Fibroblast of villous mesenchyme (primary cell): ENCODE results near the gene SNTB2. TPM values are rescaled to one million over a fixed set of nuclear protein-coding genes. Genes with fewer than 3 reads are reported as not detected.

Source experiments
- DNase-seq: peaks from one replicate; pipeline ENCODE4 v3.0.0-alpha.2; 2010; ENCODE audit warnings: low read depth
- H3K4me3 ChIP-seq: 2 replicates; pipeline ENCODE4 v1.5.1; 2011; ENCODE audit warnings: low read depth, mild to moderate bottlenecking, low read length
- total RNA-seq: library from RNA; depleted of rRNA; stranded (reverse); fragments of >200 nt; gene quantifications from 2 replicates; pipeline ENCODE4 v1.2.3, GENCODE V29; 2012
- TF ChIP-seq, protein P1 (sequence below): IDR thresholded peaks from 2 replicates; pipeline ENCODE4 v1.5.1; 2012; ENCODE audit warnings: low read depth, mild to moderate bottlenecking, low read length; ENCODE audit not compliant: insufficient read depth

The SNTB2 gene
- total RNA-seq, 1 donor, result 73.4 TPM

DNA sequence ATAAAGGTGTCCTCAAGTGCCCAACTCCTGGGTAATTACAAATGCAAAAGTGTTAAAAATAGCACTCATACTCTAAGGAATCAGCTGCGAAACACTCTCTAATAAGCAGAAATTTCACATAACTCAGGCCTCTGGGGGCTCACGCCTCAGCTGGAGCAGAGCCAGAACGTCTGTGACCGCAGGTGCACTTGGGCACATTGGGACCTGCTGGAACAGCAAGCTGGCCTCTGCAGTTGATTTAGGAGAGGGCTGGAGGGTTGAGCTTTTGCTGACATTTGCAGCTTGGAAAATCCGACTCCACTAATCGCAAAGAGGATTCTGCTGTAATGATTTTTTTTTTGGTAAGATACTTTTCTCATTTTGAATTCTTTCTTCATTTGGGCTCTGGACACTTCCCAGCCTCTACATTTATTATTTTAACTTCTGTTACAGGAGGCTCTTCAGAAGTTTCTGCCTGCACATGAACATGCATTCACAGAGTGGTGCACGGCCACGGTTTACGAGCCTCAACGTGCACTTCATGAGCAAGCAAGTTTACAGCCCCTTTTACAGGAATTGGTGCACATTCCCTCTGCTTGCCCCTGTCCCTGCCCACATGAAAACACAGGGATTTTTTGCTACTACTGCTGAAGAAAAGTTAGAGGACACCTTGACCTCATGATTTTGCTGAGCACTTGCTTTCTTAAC lies 4.1 kb upstream of the SNTB2 start:
- TF ChIP-seq, protein P1, sequence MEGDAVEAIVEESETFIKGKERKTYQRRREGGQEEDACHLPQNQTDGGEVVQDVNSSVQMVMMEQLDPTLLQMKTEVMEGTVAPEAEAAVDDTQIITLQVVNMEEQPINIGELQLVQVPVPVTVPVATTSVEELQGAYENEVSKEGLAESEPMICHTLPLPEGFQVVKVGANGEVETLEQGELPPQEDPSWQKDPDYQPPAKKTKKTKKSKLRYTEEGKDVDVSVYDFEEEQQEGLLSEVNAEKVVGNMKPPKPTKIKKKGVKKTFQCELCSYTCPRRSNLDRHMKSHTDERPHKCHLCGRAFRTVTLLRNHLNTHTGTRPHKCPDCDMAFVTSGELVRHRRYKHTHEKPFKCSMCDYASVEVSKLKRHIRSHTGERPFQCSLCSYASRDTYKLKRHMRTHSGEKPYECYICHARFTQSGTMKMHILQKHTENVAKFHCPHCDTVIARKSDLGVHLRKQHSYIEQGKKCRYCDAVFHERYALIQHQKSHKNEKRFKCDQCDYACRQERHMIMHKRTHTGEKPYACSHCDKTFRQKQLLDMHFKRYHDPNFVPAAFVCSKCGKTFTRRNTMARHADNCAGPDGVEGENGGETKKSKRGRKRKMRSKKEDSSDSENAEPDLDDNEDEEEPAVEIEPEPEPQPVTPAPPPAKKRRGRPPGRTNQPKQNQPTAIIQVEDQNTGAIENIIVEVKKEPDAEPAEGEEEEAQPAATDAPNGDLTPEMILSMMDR, result no peak
- no peak overlapping the region for H3K4me3 ChIP-seq
- DNase-seq, result peak; percentile 51

DNA sequence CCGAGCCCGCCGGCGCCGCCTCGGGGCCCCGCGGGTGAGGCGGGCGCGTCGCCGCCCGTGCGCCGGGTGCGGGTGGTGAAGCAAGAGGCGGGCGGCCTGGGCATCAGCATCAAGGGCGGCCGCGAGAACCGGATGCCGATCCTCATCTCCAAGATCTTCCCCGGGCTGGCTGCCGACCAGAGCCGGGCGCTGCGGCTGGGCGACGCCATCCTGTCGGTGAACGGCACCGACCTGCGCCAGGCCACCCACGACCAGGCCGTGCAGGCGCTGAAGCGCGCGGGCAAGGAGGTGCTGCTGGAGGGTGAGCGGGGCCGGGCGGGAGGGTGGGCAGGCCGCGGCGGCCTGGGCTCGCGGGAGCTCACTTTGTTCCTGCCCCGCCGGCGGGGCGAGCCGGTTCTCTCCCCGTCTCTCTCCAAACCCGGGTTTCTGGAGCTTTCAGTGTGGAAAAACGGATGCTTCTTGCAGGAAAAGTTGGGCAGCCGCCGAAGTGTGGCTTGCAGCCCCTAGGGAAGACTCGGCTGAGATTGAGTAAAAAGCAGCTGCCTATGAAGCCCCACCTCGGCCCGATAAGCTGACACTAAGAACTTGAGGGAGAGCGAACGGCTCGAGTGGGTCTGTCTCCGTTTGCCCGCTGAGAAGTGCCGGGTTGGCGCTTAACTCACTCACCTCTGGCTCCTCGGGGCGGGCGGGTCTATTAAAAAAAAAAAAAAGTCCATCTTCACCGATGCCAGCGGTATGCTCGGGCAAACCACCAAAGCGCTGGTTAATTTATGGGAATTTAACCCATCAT lies 677 bp downstream of the SNTB2 start:
- TF ChIP-seq, protein P1, result no peak

DNA sequence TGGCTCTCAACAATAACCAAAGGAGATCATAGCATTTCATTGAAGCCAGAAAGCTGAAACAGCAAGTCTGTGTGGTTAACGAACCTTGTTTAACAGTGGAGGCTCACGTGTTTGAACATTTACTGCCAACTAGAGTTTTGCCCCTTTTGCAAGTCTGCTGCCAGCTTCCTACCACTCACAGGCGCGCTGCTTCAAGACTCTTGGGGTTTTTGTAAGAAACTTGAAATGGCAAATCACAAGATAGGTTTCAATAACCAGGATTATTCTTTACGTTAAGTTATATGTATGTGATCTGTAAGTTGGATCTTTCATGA lies 1.2 kb downstream of the SNTB2 start:
- DNase-seq, result no peak
- H3K4me3 ChIP-seq, result peak overlapping the region; percentile 84
- TF ChIP-seq, protein P1, result no peak

More for the DNA sequence above, 677 bp downstream of the SNTB2 start:
- H3K4me3 ChIP-seq, result peak overlapping the region; percentile 84
- peak; percentile 48 for DNase-seq

DNA sequence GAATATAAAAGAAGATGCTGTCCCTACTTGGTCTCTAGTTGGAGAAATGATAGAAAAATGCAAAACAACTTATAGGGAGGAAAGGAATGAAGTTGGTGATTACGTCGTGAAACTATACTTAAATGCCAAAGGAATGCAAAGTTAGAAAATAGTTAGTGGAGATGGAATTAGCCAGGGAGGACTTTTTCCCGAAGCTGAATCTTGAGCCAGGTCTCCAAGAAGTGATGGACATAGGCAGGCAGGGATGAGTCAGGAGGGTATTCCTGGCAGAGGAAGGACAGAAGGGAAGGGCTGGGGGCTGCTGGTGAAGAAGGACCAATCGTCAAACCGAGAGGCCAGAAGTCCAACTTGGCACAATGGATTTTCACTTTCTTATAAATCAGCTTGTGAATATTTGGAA lies 1.8 kb downstream of the SNTB2 start:
- DNase-seq, result no peak
- TF ChIP-seq, protein P1, result no peak
- H3K4me3 ChIP-seq, result peak overlapping the region; percentile 84

DNA sequence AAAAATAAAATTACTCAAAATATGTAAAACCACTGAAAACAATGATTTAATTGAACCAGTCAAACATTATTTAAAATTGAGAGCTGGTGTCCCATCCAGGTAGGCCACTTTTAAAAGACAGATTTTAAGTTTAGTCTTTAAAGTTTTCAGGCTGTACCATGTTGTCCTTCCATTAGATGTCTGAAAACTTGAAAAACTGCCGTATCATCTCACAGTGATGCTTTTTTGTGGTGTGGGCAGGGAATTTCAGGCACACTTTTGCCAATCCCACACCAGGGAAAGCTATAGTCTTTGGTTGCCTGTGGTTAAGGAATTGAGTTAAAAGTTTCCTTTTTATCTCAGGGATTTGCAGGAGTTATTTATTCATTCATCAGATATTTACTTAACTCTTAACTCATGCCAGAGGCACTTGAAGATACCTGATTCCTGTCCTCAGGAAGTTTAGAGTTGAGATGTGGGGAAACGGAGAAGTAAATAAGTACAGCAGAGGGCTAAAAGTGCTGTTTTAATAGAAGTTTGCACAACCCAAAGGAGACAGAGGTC lies 3.2 kb downstream of the SNTB2 start:
- TF ChIP-seq, protein P1, result no peak
- H3K4me3 ChIP-seq, result peak overlapping the region; percentile 12
- DNase-seq, result no peak

DNA sequence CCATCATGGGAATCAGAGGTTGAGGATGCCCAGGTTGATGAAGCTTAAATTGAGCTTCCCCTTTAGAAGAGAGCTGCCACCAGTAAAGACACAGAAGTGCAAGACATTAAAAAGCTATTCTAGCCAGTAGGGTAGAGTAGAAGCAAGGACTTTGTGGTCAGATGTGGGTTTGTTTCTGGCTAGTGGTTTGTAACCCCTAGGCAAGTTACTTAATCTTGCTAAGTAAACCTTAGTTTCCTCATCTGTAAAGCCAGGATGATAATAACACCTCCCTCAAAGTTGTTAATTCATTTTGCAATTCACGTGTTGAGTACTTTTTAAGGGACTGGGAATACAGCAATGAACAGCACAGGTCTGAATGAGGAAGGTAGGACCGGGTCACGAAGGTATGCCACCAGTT lies 3.6 kb downstream of the SNTB2 start:
- TF ChIP-seq, protein P1, result no peak
- H3K4me3 ChIP-seq, result peak overlapping the region; percentile 4

More for the DNA sequence above, 3.6 kb downstream of the SNTB2 start:
- no peak for DNase-seq
